ENCODE data around the gene FILIP1.

Gene FILIP1

GRCh38 chr6:75423386-75423785 lies 70.2 kb downstream of the FILIP1 start:
- DNase-seq (ENCODE audit: low read depth, low spot score) = no peak
- TF ChIP-seq, protein P1, sequence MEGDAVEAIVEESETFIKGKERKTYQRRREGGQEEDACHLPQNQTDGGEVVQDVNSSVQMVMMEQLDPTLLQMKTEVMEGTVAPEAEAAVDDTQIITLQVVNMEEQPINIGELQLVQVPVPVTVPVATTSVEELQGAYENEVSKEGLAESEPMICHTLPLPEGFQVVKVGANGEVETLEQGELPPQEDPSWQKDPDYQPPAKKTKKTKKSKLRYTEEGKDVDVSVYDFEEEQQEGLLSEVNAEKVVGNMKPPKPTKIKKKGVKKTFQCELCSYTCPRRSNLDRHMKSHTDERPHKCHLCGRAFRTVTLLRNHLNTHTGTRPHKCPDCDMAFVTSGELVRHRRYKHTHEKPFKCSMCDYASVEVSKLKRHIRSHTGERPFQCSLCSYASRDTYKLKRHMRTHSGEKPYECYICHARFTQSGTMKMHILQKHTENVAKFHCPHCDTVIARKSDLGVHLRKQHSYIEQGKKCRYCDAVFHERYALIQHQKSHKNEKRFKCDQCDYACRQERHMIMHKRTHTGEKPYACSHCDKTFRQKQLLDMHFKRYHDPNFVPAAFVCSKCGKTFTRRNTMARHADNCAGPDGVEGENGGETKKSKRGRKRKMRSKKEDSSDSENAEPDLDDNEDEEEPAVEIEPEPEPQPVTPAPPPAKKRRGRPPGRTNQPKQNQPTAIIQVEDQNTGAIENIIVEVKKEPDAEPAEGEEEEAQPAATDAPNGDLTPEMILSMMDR (IDR thresholded peaks at IDR 0.05; ENCODE audit: insufficient read depth, low read length, missing control alignments) = no peak
- CTCF ChIA-PET = no interaction called here
- POLR2A ChIA-PET = no interaction called here
- H3K4me3 ChIP-seq (ENCODE audit: low read depth, low read length) = no peak overlapping the region

- DNase-seq (ENCODE audit: low read depth, low spot score) = no peak
- CTCF ChIA-PET = no interaction called here
- TF ChIP-seq, protein P1 (IDR thresholded peaks at IDR 0.05; ENCODE audit: insufficient read depth, low read length, missing control alignments) = no peak
- no peak overlapping the region for H3K4me3 ChIP-seq (ENCODE audit: low read depth, low read length)
- POLR2A ChIA-PET = no interaction called here
These were observed 71.5 kb downstream of the FILIP1 start for GRCh38 chr6:75422024-75422639.

DNA sequence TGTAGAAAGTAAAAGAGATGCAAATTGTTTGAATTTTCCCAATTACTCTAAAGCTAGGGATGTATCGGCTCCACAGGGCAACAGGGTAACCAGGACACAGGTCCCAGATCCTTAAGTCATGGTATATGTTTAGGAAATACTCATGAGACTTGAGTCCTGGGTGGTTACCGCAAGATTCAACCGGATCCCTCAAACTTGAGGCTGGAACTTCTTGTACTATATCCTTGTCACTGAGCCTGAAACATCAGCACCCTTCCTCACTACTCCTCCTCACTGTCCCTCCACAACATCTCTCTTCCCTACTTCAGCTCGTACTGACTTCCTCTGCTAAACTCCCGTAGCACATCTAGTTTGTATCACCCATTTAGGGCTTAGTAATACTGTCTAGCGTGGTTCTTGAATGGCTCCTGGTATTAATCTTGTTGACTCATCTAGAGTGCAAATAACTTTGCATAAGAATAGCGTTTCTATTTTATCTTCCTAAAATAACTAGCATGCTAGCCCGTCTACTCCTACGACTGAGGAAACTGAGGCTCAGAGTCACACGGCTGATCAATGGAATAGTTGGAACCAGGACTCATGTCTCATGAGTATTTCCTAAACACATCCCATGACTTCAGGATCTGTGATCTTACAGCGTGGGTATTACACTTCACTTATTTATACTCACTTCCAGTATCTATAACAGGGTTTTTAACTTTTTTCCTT lies 72.1 kb downstream of the FILIP1 start:
- no peak for DNase-seq (ENCODE audit: low read depth, low spot score)
- ChIA-PET CTCF (no interaction called here), POLR2A (no interaction called here)
- no peak overlapping the region for H3K4me3 ChIP-seq (ENCODE audit: low read depth, low read length)
- TF ChIP-seq, protein P1 (IDR thresholded peaks at IDR 0.05; ENCODE audit: insufficient read depth, low read length, missing control alignments) = no peak

- POLR2A ChIA-PET = no interaction called here
- TF ChIP-seq, protein P1 (IDR thresholded peaks at IDR 0.05; ENCODE audit: insufficient read depth, low read length, missing control alignments) = no peak
- CTCF ChIA-PET = no interaction called here
- no peak overlapping the region for H3K4me3 ChIP-seq (ENCODE audit: low read depth, low read length)
- no peak for DNase-seq (ENCODE audit: low read depth, low spot score)
These were observed 73.6 kb downstream of the FILIP1 start for GRCh38 chr6:75419980-75420379.

- H3K4me3 ChIP-seq (ENCODE audit: low read depth, low read length) = no peak overlapping the region
- ChIA-PET CTCF (no interaction called here), POLR2A (no interaction called here)
- TF ChIP-seq, protein P1 (IDR thresholded peaks at IDR 0.05; ENCODE audit: insufficient read depth, low read length, missing control alignments) = no peak
- no peak for DNase-seq (ENCODE audit: low read depth, low spot score)
These were observed 74.2 kb downstream of the FILIP1 start for GRCh38 chr6:75419416-75419815.

- H3K4me3 ChIP-seq (ENCODE audit: low read depth, low read length) = no peak overlapping the region
- TF ChIP-seq, protein P1 (IDR thresholded peaks at IDR 0.05; ENCODE audit: insufficient read depth, low read length, missing control alignments) = no peak
- ChIA-PET POLR2A (no interaction called here), CTCF (interaction anchor here (0.9 kb wide), 1 partner anchor 121 kb away, joined by 3 read pairs; no protein-coding TSS in a partner anchor)
- DNase-seq (ENCODE audit: low read depth, low spot score) = no peak
These were observed 75.4 kb downstream of the FILIP1 start for GRCh38 chr6:75418233-75418632.

Data from AG04449 (cell line).